ENCODE data around the gene ROR2.
"Not testable (repeated sequence)": the region's sequence is repeated elsewhere in the genome, so short reads cannot be mapped to it uniquely, and the experiment has no call there.

The ROR2 gene

DNA sequence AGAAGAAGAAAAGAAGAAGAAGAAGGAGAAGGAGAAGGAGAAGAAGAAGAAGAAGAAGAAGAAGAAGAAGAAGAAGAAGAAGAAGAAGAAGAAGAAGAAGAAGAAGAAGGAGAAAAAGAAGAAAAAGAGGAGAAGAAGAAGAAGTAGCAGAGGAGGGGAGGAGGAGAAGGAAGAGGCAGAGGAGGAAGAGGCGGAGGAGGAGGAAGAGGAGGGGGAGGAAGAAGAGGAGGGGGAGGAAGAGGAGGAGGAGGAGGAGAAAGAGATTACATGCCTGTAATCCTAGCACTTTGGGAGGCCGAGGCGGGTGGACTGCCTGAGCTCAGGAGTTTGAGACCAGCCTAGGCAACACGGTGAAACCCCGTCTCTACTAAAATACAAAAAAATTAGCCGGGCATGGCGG lies 315.2 kb downstream of the ROR2 start:
- not testable (repeated sequence) for DNase-seq (ENCODE audit: low read depth in 2 of 2)

DNA sequence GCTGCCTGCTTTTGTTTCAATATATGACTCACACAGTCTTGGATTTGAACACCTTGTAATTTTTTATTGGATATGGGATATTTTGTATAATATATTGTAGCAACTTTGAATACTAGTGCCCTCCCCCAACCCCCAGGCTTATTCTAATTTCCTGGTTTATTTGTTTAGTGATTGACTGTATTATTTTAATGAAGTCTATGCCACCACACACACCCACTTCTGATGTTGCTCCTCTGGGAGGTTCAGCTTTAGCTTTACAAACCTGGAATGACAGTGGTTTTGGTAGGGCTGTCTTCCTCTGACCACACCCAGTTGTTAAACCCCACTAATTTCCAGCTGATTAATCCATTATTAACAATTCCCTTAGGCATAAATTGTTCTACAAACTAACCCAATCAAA lies 320.3 kb downstream of the ROR2 start:
- no peak for DNase-seq (ENCODE audit: low read depth in 2 of 2)

DNA sequence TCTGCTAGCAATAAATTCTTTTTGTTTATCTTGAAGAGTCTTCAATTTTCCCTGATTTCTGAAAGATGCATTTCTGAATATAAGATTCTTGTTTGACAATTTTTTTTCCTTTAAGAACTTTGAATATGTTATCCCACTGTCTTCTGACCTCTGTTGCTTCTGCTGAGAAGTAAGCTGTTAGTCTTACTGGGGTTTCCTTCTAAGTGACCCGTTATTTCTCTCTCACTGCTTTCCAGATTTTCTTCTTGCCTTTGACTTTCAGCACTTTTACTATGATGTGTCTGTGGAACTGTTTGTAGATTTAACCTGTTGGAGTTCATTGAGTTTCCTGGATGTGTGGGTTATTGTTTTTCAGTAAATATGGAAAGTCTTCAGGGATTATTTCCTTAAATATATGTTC lies 321.1 kb downstream of the ROR2 start:
- DNase-seq (ENCODE audit: low read depth in 2 of 2) = no peak

DNA sequence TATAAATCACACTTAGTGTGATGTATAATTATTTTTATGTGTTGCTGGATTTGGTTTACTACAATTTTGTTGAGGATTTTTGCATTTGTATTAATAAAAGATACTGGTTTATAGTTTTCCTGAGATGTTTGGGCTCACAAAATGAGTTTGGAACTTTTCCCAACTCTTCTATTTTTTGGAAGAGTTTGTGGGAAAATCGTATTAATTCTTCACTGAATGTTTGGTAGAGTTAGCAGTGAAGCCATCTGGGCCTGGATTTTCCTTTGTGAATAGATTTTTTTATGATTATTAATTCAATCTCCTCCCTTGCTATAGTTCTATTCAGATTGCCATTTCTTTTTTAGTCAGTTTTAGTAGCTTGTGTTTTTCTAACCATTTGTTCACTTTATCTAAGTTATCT lies 324.7 kb downstream of the ROR2 start:
- DNase-seq (ENCODE audit: low read depth in 2 of 2) = no peak

DNA sequence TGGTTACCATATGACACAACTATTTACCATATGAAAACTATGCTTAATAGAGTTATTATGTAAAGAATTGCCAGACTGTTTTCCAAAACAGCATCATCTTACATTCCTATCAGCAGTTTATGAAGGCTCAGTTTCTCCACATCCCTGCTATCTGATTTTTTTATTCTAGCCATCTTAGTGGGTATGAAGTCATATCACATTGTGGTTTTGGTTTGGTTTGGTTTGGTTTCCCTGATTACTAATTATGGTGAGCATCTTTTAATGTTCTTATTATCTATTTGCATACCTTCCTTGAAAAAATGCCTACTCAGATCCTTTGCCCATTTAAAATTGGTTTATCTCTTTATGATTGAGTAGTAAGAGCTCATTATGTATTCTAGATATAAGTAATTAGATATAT lies 327.0 kb downstream of the ROR2 start:
- DNase-seq (ENCODE audit: low read depth in 2 of 2) = no peak

DNA sequence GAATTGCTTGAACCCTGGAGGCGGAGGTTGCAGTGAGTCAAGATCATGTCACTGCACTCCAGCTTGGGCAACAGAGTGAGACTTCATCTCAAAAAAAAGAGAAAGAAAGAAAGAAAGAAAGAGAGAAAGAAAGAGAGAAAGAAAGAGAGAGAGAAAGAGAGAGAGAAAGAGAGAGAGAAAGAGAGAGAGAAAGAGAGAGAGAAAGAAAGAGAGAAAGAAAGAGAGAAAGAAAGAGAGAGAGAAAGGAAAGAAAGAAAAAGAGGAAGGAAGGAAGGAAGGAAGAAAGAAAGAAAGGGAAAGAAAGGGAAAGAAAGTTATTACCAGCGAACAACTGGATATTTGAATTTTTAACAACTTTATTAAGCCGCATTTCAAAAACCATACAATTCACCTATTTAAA lies 327.9 kb downstream of the ROR2 start:
- not testable (repeated sequence) for DNase-seq (ENCODE audit: low read depth in 2 of 2)

DNA sequence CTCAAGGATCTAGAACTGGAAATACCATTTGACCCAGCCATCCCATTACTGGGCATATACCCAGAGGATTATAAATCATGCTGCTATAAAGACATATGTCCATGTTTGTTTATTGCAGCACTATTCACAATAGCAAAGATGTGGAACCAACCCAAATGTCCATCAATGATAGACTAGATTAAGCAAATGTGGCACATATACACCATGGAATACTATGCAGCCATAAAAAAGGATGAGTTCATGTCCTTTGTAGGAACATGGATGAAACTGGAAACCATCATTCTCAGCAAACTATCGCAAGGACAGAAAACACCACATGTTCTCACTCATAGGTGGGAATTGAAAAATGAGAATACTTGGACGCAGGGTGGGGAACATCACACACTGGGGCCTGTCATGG lies 336.0 kb downstream of the ROR2 start:
- DNase-seq (ENCODE audit: low read depth in 2 of 2) = not testable (repeated sequence)

DNA sequence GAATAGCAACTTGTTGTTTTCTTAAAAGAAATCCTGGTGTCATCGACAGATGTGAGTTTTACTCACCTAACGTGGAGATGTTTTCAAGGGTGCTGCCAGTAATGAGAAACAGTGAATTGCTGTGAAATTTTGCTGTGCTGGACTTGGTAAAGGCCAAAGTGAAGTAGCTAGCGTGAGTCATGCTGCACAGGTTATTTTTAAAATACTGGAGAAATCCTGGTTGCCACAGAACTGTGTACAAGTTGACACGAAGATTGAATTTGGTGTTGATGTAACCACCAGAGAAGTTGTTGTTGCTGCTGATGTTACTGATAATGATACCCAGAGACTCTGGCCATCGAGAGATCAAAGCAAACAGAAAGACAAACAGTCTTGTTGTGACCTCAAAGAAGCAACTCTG lies 338.4 kb downstream of the ROR2 start:
- no peak for DNase-seq (ENCODE audit: low read depth in 2 of 2)

DNA sequence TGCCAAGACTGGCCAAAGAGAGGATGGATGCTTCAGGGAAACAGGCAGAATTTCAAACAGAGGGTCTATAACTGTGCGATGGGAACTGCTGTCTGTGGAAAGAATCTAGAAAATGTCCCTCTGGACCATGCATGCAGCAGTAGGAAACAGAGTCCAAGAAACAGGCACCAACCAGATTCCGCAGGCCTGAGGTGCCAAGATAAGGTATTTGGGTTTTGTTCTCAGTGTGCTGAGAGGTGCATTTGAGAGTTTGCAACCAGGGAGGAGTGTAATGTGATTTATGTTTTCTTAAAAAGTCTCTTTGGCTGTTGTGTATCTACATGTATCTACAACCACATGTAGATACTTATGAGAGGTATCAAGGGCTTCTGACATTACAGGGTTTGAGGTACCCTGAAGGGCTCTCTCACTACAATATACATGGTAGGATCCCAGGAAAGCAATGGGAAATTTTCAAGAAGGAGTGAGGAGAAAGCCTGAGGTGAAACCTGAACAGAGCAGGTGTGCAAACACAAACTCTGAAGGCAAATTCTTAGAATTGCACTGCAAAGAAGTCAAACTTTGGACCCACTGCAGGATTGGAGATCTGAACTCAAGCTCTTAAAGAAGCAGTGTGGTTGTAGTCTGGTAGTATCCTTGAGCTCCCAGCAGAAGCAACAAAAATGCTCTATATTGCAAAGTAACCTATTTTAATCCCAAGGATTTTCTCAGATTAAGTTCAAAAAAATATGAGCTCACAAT lies 343.6 kb downstream of the ROR2 start:
- no peak for DNase-seq (ENCODE audit: low read depth in 2 of 2)

DNA sequence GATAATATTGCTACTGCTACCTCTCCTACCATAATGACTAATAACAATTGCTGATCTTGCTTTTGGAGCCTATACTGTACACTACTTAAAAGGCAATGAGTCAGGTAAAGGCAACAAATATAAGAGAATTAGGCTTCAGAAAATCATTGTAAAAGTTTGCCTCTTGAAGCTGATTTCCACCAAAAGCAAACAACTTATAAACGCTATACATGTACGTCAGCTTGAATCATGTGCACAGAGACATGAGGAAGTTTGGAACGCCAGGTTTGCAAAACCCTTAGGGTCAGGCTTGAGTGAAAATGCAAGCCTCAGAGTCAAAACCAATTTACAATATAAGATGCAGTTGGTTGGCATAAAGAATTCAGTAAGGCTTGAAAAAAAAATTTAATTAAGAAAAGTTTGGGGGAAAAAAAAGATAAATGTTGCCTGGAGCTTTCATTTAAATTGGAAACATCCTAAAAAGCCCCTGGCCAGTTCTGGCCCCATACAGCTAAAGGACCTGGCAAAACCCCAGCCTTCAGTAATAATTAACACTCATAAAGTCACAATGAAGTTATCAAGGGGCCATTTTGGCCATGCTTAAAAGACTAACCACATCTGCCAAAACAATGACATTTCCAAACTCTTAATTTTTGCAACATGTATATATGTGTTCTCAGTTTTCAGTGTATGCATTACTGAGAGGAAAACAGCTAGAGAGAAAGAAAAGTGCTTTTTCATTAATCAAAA lies 345.4 kb downstream of the ROR2 start:
- no peak for DNase-seq (ENCODE audit: low read depth in 2 of 2)

DNA sequence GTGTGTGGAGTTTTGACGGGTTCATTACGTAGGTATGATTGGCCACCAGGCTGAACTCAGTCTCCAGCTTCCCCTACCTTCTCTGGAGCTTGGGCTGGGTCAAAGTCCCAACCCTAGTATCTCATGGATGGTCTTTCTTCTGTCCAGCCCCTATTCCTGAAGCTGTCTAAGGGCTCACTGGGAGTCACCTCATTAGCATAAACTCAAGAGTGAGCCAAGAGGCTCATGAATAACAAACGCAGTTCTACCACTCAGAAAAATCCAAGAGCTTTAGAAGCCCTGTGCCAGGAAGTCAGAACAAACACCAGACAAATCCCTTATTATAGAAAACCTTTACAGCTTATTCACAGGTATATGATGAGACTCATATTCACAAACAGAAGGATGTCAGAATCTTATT lies 346.1 kb downstream of the ROR2 start:
- DNase-seq (ENCODE audit: low read depth in 2 of 2) = no peak

DNA sequence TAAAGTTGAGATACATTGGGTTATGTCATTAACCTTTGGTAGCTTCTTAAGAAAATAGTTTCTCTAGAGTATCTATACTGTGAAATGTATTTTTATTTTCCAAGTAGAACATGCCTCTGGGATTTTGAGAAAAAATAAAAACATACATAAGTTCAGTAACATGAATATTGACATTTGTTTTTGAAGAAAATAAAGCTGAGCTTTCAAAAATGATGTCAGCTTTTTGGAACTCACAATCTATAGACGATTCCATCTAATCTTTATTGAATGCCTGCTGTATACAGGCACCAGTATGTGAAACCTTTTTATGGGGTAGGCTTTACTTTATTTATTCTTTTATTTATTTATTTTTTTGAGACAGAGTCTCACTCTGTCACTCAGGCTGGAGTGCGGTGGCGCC lies 350.5 kb downstream of the ROR2 start:
- DNase-seq (ENCODE audit: low read depth in 2 of 2) = no peak

DNA sequence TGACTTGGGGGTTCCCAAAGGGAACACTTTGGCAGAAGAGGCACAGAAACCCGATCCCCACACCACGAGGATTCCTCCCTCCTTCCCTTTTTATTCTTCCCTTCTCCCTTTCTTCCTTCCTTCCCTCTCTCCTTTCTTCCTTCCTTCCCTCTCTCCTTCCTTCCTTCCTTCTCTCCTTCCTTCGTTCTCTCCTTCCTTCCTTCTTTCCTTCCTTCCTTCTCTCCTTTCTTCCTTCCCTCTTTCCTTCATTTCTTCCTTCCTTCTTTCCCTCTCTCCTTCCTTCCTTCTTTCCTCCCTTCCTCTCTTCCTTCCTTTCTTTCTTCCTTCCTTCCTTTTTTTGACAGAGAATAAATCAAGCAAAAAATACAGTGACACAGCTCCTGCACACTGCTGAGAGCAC lies 358.4 kb downstream of the ROR2 start:
- DNase-seq (ENCODE audit: low read depth in 2 of 2) = no peak

DNA sequence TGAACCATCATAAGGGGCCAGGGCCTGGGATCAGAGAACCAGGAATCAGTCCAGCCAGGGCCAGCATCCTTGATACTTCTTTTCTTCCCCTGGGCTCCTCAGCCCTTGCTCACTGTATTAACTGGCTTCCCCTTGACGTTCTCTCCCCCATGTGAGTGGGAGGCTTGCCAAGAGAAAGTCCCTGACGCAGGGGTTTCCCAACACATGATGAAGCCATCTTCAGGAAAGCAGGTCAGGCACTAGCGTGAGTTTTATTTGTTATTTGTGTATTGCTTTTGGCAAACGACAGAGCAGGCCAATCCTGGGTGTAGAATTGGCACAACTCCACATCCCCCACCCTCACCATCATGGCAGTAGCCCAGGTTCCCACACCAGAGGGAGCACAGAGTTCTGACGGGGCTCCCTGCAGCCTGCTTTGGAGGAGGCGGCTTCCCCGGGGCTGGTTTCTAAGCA lies 360.9 kb downstream of the ROR2 start:
- no peak for DNase-seq (ENCODE audit: low read depth in 2 of 2)

DNA sequence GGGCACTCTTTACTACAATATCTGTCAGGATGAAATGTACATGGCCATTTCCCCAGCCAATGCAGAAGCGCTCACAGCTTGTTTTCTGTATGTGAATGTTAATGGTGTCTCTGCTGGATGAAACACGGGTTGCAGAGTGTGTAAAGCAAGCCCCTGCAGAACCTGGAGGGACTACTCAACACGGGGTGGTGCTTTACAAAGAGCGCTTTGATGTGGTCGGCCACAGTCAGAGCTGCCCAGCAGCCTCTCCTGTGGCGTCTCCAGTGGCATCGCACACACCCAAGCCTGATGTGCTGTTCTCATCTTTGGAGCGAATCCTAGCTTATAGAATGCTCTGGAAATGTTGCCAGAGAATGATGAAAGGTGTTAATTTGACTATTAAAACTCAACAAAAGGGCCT lies 363.7 kb downstream of the ROR2 start:
- no peak for DNase-seq (ENCODE audit: low read depth in 2 of 2)

DNA sequence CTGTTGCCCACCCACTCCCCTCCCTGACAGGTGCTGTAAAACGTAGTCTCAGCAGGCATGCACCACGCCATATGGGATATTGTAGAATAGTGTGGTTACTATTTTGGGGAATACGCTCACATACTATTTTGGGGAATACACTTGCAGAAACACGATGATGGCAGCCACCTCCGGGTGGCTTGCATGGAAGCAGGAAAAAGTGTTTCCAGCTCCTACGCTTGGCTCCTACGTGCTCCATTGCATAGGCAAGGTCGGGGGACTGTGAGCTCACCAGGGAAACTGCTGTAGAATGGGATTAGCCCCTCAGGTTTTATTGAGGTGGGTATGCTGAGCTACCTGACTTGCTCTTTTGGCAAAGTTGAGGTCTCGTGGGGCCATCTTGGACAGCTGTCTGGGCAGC lies 366.1 kb downstream of the ROR2 start:
- DNase-seq (ENCODE audit: low read depth in 2 of 2) = no peak

DNA sequence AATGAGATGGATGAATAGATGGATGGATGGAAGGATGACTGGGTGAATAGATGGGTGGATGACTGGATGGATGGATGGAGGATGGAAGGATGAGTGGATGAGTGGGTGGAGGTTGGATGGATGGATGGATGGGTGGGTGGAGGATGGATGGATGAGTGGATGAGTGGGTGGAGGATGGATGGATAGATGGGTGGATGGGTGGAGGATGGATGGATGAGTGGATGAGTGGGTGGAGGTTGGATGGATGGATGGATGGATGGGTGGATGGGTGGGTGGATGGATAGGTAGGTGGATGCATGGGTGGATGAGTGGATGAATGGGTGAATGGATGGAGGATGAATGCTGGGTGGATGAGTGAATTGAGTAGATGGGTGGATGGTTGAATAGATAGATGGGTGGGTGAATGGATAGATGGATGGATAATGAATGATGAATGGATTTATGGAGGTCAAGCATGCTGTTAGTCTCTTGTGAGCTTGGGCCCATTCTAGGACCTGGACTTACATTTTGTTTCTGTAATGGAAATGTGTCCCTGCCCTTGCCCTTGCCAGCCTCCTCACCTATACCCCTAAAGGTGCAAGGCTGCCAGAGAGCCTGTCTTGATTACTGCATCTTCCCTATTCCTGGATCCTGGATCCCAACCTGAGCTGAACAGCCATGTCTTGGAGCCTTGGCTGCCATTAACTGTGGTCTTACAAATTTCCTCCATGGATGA lies 366.7 kb downstream of the ROR2 start:
- no peak for DNase-seq (ENCODE audit: low read depth in 2 of 2)

DNA sequence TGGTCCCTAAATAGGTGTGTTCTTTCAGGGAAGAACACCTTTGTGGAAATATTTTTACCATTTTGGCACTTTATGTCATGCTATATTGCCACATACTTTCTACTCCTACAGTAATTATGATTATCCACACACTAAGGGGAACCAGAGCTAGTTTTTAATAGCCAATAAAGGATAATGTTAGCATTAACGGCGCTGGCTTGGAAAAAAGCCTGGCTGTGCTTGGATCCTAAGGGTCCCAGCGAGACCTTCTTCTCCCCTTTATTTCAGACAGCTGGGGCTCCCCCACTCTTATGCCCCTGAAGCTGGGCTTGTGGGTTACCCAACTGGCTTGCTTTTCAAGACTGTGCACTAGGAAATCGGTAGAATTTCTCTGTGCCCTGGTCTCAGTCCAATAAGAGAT lies 367.8 kb downstream of the ROR2 start:
- no peak for DNase-seq (ENCODE audit: low read depth in 2 of 2)

DNA sequence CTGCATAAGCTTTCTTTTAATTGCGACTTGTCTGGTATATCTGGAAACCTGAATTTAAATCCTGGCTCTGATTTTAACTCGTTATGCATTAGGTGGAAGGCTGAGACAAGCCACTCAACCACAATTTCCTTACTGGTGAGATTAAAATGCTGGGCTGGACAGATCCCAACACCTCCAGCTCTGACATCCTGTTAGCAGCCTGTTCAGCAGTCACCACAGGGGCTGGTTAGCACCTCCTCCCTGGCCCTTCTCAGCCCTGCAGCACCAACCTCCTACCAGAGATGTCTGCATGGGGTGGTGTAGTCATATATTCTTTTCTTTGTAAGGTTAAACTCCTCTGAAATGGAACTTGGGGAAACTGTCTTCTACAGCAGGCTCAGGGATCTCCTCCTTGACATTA lies 369.9 kb downstream of the ROR2 start:
- DNase-seq (ENCODE audit: low read depth in 2 of 2) = no peak

DNA sequence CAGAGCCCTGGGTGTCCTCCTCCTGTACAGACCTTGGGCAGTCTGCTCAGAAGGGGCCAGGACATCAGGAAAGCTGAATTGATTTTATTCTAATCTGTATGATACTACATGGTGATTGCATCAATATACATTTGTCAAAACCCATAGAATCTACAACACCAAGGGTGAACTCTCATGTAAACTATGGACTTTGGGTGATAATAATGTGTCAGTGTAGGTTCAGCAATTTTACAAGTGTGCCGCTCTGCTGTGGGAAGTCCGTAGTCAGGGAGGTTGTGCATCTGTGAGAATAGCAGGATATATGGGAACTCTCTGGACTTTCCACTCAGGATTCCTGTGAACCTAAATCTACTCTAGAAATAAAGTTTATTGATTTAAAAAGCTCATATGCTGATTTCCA lies 371.1 kb downstream of the ROR2 start:
- no peak for DNase-seq (ENCODE audit: low read depth in 2 of 2)

DNA sequence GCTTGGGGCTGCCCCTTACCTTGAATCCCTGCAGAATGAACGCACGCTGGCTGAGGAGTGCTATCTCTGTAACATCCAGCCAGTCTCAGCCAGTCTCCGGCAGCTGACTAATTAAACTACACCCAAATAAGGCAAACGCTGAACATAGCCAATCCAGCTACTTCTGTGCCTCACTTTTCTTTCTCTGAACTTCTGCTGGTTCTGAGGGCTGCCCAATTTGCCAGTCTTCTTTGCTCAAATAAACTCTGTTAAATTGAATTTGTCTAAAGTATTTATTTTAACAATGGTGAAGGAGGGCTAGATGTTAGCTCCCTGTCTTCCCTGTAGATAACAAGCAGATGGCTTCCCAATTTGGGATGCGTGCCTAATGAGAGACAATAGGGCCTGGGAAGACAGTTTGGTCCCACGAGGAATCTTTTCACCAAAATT lies 372.4 kb downstream of the ROR2 start:
- DNase-seq (ENCODE audit: low read depth in 2 of 2) = no peak

DNA sequence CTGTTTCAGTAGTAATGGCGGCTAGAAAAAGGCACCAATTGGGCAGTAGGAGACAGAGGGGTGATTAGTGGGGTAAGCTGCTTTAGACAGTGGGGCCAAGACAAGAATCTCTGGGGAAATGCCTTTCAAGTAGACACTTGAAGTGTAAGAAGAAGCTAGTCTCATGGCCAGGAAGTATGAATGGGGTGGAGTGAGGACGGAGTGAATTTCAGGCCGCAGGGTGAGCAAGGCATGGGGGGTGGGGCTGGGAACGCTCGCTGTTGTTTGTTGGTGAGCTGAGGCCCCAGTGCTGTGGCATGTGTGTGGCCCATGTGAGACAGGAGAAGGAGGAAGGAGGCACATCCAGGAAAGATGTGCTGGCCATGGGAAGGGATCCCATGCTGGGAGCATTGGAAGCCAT lies 377.2 kb downstream of the ROR2 start:
- no peak for DNase-seq (ENCODE audit: low read depth in 2 of 2)

DNA sequence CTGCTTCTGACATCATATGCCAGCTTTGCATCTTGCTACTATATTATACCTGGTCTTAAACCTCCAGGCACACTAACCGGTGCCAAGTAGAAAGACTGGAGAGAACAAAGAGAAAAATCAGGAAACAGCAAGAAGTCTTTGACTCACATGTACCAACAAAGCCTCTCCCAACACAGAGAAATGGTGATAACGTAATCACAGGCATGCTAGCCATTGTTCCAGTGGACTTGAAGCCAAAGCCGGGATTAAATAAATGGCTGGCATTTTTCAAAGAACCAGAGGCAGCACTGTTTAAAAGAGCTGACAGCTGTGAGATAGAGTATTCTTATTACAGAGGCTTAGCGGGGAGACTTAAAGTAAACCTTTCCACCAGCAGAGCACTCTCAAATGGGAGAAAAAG lies 378.0 kb downstream of the ROR2 start:
- DNase-seq (ENCODE audit: low read depth in 2 of 2) = no peak

Data from stimulated activated CD8-positive, alpha-beta memory T cell treated with anti-CD3 and anti-CD28 coated beads, Interleukin-7, amount 100 ng/mL, for 1 hour (primary cell).